Lower leg skin (tissue), 3 donors: ENCODE results near the gene IFT52.

Experiments used
- POLR2A ChIP-seq, 2 donors: fragments of 450-650 bp; IDR thresholded peaks; one replicate each; pipeline ENCODE4 v1.6.1; 2016 to 2017; ENCODE audit warnings: antibody characterized with exemption in 2 of 2, mild to moderate bottlenecking in 1 of 2, moderate library complexity in 1 of 2
- TF ChIP-seq, protein P1 (sequence below), 3 donors: fragments of 450-650 bp; IDR thresholded peaks; one replicate each; pipeline ENCODE4 v1.5.1; 2016; ENCODE audit warnings: antibody characterized with exemption in 3 of 3, mild to moderate bottlenecking in 3 of 3, moderate library complexity in 2 of 3

DNA sequence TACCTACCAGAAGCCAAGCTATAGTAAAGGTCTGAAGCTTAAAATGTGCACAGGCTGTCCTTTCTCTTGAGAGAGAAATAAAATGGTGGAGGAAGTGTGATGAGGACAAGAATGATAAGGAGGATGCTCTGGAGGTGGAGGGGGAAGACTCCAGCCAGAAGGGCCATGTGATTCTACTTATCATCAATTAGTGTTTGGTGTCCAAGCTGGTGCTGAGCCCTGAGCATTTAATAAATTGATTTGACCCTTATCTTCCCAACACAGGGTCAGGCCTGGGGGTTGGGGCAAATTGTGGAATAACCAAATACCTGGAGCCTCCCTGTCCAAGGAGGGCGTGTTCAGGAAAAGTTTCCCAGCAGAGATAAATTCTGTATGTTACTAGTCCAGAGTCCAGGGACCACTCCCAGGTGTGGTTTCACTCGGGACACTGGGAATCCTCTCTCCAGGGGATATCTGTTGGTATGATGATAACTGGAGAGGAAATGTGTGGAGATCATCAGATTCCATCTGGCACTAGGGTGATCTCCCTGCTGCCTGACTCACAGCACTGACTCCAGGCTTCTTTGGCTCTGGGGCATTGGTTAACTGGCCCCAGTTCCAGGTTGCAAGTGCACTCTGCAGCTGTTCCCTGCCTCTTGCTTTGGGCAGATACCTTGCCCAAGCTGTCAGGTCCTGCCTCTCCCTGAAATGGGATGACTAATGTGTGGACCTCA lies 72.4 kb downstream of the IFT52 start:
- TF ChIP-seq, protein P1, sequence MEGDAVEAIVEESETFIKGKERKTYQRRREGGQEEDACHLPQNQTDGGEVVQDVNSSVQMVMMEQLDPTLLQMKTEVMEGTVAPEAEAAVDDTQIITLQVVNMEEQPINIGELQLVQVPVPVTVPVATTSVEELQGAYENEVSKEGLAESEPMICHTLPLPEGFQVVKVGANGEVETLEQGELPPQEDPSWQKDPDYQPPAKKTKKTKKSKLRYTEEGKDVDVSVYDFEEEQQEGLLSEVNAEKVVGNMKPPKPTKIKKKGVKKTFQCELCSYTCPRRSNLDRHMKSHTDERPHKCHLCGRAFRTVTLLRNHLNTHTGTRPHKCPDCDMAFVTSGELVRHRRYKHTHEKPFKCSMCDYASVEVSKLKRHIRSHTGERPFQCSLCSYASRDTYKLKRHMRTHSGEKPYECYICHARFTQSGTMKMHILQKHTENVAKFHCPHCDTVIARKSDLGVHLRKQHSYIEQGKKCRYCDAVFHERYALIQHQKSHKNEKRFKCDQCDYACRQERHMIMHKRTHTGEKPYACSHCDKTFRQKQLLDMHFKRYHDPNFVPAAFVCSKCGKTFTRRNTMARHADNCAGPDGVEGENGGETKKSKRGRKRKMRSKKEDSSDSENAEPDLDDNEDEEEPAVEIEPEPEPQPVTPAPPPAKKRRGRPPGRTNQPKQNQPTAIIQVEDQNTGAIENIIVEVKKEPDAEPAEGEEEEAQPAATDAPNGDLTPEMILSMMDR (IDR thresholded peaks at IDR 0.05), result no peak
- no peak for TF ChIP-seq POLR2A (IDR thresholded peaks at IDR 0.05)
